Urinary bladder (tissue), 4 donors: ENCODE measurements around the gene TMEM269. TPM values are rescaled to one million over a fixed set of nuclear protein-coding genes. Genes with fewer than 3 reads are reported as not detected.

Experiments
- DNase-seq: peaks from one replicate; pipeline ENCODE4 v3.0.0-alpha.2; 2015; ENCODE audit errors: extremely low spot score
- H3K27ac ChIP-seq: one replicate; pipeline ENCODE4 v1.5.1; 2013; ENCODE audit warnings: low read depth, mild to moderate bottlenecking, moderate library complexity
- H3K36me3 ChIP-seq: one replicate; pipeline ENCODE4 v1.6.1; 2013; ENCODE audit warnings: mild to moderate bottlenecking, moderate library complexity; ENCODE audit not compliant: insufficient read depth
- H3K4me1 ChIP-seq: one replicate; pipeline ENCODE4 v1.6.1; 2013; ENCODE audit warnings: mild to moderate bottlenecking, moderate library complexity; ENCODE audit not compliant: insufficient read depth
- H3K4me3 ChIP-seq: one replicate; pipeline ENCODE4 v1.5.1; 2013; ENCODE audit warnings: low read depth, low read length
- WGBS: extraction: QIAGEN DNeasy Blood & Tissue Kit; methylation state at CpG from one replicate; pipeline ENCODE4 v1.1.7; 2013; 5-methylcytosine and 5-hydroxymethylcytosine counted together
- polyA plus RNA-seq: library from polyadenylated mRNA; stranded (reverse); fragments of 200-250 nt; gene quantifications from one replicate; pipeline ENCODE4 v1.2.3, GENCODE V29; 2013
- total RNA-seq: library from RNA; depleted of rRNA; stranded (reverse); fragments of >200 nt; gene quantifications from one replicate; pipeline ENCODE4 v1.2.3, GENCODE V29; 2014
- donor health status: healthy with polysubstance abuse.
- donor health status: healthy.

The TMEM269 gene
- total and polyA plus RNA-seq, 2 donors, result 0.05 TPM; not detected in 1

DNA sequence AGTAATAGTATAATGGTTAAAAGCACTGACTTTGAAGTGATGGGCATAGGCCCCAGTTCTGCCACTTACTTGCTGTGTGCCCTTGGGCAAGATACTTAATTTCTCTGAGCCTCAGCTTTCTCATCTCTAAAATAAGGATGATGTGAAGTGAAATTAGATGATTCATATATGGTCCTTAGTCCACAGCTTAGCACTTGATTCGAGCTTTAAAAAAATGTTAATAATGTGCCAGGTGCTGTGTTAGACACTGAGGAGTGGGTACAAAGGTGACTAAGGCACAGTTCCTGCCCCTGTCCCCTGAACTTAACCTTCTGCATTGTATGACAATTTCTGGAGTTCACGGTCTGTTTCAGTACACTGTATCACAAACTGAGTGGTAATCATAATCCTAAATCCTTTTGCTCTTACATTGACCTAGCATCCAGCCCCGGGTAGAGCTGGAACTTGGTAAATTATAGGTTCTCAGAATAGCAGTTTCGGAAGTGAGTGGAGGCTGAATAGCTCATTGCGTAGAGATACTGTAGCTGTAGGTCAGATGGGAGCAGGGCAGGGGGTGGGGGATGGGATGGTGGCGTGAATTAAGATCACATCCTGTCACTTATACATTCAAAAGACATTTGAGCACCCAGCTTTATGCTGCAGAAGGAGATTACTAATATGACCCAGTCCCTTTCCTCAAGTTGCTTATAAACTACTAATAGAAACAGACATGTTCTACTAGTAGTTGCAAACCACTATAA is 63.1 kb downstream of the TMEM269 start:
- whole genome bisulfite sequencing, result 83% methylated on average over 6 of the region's 6 CpGs
- peaks cover 2% of the 10 kb centered on the region for H3K4me1 ChIP-seq
- DNase-seq, result no peak
- no peak overlapping the region for H3K4me3 ChIP-seq
- H3K27ac ChIP-seq, result no peak overlapping the region
- peaks cover 3% of the 10 kb centered on the region for H3K36me3 ChIP-seq

DNA sequence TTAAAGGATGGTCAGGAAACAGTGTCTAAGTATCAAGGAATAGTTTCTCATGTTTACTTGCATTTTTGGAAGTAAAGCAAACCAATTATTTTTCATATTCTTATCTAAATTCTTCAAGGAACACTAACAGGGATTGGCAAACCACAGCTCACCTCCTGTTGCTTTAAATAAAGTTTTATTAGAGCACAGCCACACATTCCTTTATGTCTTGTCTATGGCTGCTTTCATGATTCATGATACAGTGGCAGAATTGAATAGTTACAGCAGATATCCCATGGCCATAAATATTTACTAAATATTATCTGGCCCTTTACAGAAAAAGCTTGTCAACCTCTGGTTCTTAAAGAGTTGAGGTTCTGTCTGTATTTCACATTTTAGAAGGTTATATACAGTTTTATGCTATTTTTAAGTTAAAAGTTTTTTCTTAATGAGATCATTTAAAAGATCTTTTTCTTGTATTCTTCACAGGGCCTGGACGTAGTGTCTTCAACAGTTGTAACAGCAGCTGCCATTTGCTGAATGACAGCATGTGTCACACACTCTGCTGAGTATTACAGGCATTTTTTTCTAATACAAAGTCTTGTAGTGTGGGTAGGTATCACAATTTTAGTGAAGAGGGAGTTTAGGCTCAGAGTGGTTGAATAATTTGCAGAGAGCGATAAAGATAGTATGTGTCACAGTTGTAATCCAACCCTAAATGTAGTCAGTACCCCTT is 64.2 kb downstream of the TMEM269 start:
- Histone ChIP-seq H3K36me3 (peaks cover 3% of the 10 kb centered on the region), H3K27ac (no peak overlapping the region), H3K4me3 (no peak overlapping the region), H3K4me1 (peaks cover 2% of the 10 kb centered on the region)
- DNase-seq, result no peak
- 96% methylated on average over 2 of the region's 2 CpGs for WGBS

DNA sequence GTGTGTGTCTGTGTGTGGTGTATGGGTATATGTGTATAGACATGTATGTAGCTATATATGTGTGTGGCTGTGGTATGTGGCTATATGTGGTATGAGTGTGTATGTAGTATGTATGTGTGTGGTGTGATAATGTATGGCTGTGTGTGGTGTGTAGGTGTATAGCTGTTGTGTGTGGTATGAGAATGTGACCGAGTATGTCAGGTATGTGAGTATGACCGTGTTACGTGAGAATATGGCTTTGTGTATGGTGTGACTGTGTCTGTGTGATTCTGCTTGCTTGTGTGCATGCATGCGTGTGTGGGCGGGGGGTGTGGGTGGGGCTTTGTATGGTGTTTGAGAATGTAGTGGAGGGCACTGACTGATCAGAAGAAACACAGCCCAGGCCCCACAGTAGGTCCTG is 65.2 kb downstream of the TMEM269 start:
- Histone ChIP-seq H3K36me3 (peaks cover 3% of the 10 kb centered on the region), H3K4me1 (peaks cover 2% of the 10 kb centered on the region), H3K27ac (no peak overlapping the region), H3K4me3 (no peak overlapping the region)
- 96% methylated on average over 5 of the region's 5 CpGs for WGBS
- no peak for DNase-seq

Other genes starting within 250 kb of the TMEM269 start
- gene PPIH, start 126.6 kb upstream of the TMEM269 start, total RNA-seq, result 24.1 TPM
- gene PPIH, start 126.6 kb upstream of the TMEM269 start, polyA plus RNA-seq, result 29.8 TPM
- gene YBX1, start 102.6 kb upstream of the TMEM269 start, total RNA-seq, result 401 TPM
- gene YBX1, start 102.6 kb upstream of the TMEM269 start, polyA plus RNA-seq, result 773 TPM
- gene CLDN19, start 44.8 kb upstream of the TMEM269 start, total RNA-seq, result 0.69 TPM
- gene CLDN19, start 44.8 kb upstream of the TMEM269 start, polyA plus RNA-seq, result 0.38 TPM
- gene P3H1, start 18.0 kb upstream of the TMEM269 start, total RNA-seq, result 81.1 TPM
- 35.5 TPM for gene P3H1, start 18.0 kb upstream of the TMEM269 start, polyA plus RNA-seq
- gene C1orf50, start 17.7 kb upstream of the TMEM269 start, total RNA-seq, result 5.1 TPM
- 3.4 TPM for gene C1orf50, start 17.7 kb upstream of the TMEM269 start, polyA plus RNA-seq
- 12.3 TPM for gene ERMAP, start 32.1 kb downstream of the TMEM269 start, total RNA-seq
- gene ERMAP, start 32.1 kb downstream of the TMEM269 start, polyA plus RNA-seq, result 8.2 TPM
- gene SVBP, start 32.4 kb downstream of the TMEM269 start, total RNA-seq, result 30.8 TPM
- gene SVBP, start 32.4 kb downstream of the TMEM269 start, polyA plus RNA-seq, result 35.5 TPM
- gene ZNF691, start 61.6 kb downstream of the TMEM269 start, total RNA-seq, result 10.3 TPM
- 12.0 TPM for gene ZNF691, start 61.6 kb downstream of the TMEM269 start, polyA plus RNA-seq
- gene SLC2A1, start 173.9 kb downstream of the TMEM269 start, total RNA-seq, result 78.5 TPM
- 56.1 TPM for gene SLC2A1, start 173.9 kb downstream of the TMEM269 start, polyA plus RNA-seq